NT2/D1 (cell line): Measurements from ENCODE around the gene ARRB1.

Experiments used
- YY1 ChIP-seq: IDR thresholded peaks from 2 replicates; pipeline ENCODE4 v1.6.1; 2011; ENCODE audit not compliant: insufficient read length, insufficient read depth
- ZNF274 ChIP-seq: IDR thresholded peaks from 2 replicates; pipeline ENCODE4 v1.6.1; 2011; ENCODE audit warnings: mild to moderate bottlenecking, low read depth, low read length

DNA sequence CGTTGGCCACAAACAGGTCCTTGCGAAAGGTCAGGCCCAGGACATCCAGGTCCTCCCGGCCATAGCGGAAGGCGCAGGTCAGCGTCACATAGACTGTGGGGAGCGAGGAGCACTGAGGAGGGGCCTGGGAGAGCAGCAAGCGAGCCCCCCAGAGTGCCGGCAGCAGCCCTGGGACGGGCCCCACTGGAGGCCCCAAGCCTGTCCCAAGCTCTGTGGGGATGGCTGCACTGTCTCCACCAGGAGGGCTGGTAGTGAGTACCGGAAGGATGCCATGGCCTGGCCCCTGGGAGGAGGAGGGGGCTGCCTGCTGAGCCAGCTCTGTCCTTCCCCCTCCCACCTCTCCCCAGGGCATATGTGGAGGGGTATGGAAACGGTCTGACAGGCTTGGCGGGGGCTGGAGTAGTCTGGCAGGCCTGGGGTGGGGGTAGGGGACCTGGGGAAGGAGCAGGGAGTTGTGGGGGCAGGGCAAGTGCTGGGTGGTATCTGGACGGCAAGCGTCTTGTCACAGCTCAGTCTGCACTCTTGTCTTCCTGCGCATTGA, 68.0 kb downstream of the ARRB1 start:
- no peak for TF ChIP-seq ZNF274
- no peak for TF ChIP-seq YY1
